HEK293T (cell line): ENCODE results near the gene CPTP.

Source experiments
- CTCF ChIA-PET: fragments of 350-600 bp; formaldehyde crosslinking; extraction: SDS; loops from one replicate; lab custom pipeline; 2021; ENCODE audit warnings: antibody characterized with exemption, inconsistent platforms; lab: Yijun Ruan, JAX
- POLR2A ChIA-PET: fragments of 350-600 bp; formaldehyde crosslinking; extraction: SDS; loops from one replicate; lab custom pipeline; 2020; ENCODE audit warnings: antibody characterized with exemption, inconsistent platforms; lab: Yijun Ruan, JAX
- DNase-seq: peaks from one replicate; pipeline ENCODE4 v3.0.0; 2012; ENCODE audit warnings: mixed read lengths; ENCODE audit errors: extremely low spot score
- ARNT ChIP-seq: fragments of 450-650 bp; IDR thresholded peaks from 2 replicates; pipeline ENCODE4 v1.6.1; 2017; ENCODE audit warnings: mild to moderate bottlenecking
- BHLHE40 ChIP-seq: fragments of 450-650 bp; IDR thresholded peaks from 2 replicates; pipeline ENCODE4 v1.6.1; 2016; ENCODE audit warnings: mild to moderate bottlenecking, moderate library complexity, borderline replicate concordance
- CTBP1 ChIP-seq: fragments of 450-650 bp; IDR thresholded peaks from 2 replicates; pipeline ENCODE4 v1.6.1; 2016; ENCODE audit warnings: borderline replicate concordance
- ELF4 ChIP-seq: fragments of 450-650 bp; IDR thresholded peaks from 2 replicates; pipeline ENCODE4 v1.6.1; 2017; ENCODE audit warnings: antibody characterized with exemption
- FOXA1 ChIP-seq: fragments of 450-650 bp; IDR thresholded peaks from 2 replicates; pipeline ENCODE4 v1.6.1; 2016; ENCODE audit warnings: mild to moderate bottlenecking
- FOXK2 ChIP-seq: fragments of 450-650 bp; IDR thresholded peaks from 2 replicates; pipeline ENCODE4 v1.6.1; 2016; ENCODE audit warnings: mild to moderate bottlenecking
- FOXM1 ChIP-seq: fragments of 450-650 bp; IDR thresholded peaks from 2 replicates; pipeline ENCODE4 v1.6.1; 2017; ENCODE audit warnings: mild to moderate bottlenecking, borderline replicate concordance
- HDGF ChIP-seq: fragments of 450-650 bp; IDR thresholded peaks from 2 replicates; pipeline ENCODE4 v1.6.1; 2017; ENCODE audit warnings: antibody characterized with exemption, borderline replicate concordance
- L3MBTL2 ChIP-seq: fragments of 450-650 bp; conservative IDR thresholded peaks from 2 replicates; pipeline ENCODE4 v1.6.1; 2016; ENCODE audit warnings: mild to moderate bottlenecking
- LEF1 ChIP-seq: fragments of 450-650 bp; IDR thresholded peaks from 2 replicates; pipeline ENCODE4 v1.6.1; 2017; ENCODE audit warnings: mild to moderate bottlenecking, borderline replicate concordance
- NFRKB ChIP-seq: fragments of 450-650 bp; IDR thresholded peaks from 2 replicates; pipeline ENCODE4 v1.6.1; 2016; ENCODE audit warnings: mild to moderate bottlenecking, moderate library complexity
- PKNOX1 ChIP-seq: fragments of 450-650 bp; IDR thresholded peaks from 2 replicates; pipeline ENCODE4 v1.6.1; 2016
- SP1 ChIP-seq: fragments of 450-650 bp; IDR thresholded peaks from 2 replicates; pipeline ENCODE4 v1.6.1; 2017
- SUZ12 ChIP-seq: fragments of 450-650 bp; IDR thresholded peaks from 2 replicates; pipeline ENCODE4 v1.6.1; 2016; ENCODE audit warnings: mild to moderate bottlenecking
- TARDBP ChIP-seq: fragments of 450-650 bp; IDR thresholded peaks from 2 replicates; pipeline ENCODE4 v1.6.1; 2016
- ZNF384 ChIP-seq: fragments of 450-650 bp; IDR thresholded peaks from 2 replicates; pipeline ENCODE4 v1.6.1; 2016

Gene CPTP

DNA sequence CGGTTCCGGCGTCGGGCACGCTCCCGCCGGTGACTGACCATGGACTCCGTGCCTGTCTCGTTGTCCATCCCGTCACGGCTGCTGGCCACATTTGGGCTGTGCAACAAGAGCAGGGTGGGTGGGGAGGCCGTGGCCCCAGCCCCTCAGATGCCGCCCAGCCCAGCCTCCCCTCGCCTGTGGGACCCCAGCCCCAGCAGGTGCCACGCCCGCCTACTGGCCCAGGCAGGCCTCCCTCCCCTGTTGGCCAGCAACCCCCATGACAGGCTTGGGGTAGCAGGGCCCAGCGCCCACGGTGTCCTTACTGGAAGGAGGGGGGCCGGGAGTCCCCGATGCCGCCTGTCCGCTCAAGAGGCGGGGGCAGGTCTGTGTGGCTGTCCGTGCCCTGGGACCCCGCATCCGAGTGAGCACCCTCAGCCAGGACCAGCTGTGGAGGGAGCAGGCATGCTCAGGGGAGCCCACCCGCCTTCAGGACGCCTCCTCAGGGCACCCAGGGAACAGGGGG is 17.5 kb downstream of the CPTP start:
- CTCF ChIA-PET: no interaction called here
- no peak for TF ChIP-seq NFRKB
- DNase-seq: no peak
- POLR2A ChIA-PET: no interaction called here

DNA sequence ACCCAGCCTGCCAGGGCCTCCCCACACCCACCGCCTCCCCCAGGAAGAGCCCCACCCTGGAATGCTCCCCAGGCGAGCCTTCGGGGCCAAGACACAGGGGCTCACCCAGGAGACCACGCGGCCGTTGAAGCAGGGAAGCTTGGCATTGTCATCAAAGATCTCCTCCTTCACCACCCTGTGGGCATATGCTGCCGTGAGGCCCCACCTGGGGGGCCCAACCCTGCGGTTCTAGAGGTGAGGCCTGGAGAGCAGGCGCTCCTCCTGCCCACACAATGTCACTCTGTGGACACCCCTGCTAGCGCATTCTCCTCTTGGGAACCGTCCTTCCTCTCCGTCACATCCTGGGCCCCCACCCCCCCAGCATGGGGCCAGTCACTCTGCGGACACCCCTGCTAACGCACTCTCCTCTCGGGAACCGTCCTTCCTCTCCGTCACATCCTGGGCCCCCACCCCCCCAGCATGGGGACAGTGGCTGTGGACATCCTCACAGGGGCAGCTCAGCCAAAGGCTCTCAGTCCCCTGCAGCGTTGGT is 18.0 kb downstream of the CPTP start:
- ChIA-PET CTCF (no interaction called here), POLR2A (interaction anchor here (0.6 kb wide), 1 partner anchor 47 kb away, joined by 4 read pairs; no protein-coding TSS in a partner anchor)
- DNase-seq: no peak
- TF ChIP-seq ELF4 (no peak), FOXK2 (no peak)

DNA sequence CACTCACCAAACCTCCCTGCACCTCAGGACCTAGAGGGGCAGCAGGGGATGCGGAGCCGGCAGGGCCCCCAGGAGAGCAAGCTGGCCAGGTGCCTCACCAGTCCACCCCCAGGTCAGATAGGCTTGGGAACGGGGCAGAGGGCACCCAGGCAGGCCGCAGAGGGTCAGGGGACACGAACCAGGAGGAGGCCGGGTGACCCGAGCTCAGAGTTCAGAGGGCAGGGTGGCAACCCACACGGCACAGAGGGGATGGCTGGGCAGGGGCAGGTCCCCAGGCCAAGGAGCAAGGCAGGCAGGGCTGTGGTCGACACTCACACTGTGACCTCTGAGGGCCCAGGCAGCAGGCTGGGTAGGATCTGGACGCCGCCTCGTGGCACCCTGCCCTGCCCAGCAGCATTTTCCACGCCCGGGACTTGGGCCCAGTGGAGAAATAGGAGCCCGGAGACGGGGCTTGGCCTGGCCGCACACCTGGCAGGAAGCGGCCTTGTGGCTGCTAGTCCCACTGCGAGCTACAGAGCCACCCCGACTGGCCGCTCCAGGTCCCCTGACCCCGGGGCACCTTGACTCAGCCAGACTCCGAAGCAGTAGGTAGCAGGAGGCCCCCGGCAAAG is 19.3 kb downstream of the CPTP start:
- TF ChIP-seq TARDBP (no peak), SP1 (no peak), L3MBTL2 (no peak), CTBP1 (no peak), SUZ12 (no peak), HDGF (no peak), ARNT (no peak), FOXM1 (no peak), ELF4 (no peak), NFRKB (no peak), PKNOX1 (no peak), LEF1 (no peak), BHLHE40 (no peak), ZNF384 (no peak), FOXA1 (no peak), FOXK2 (no peak)
- CTCF ChIA-PET: no interaction called here
- POLR2A ChIA-PET: no interaction called here
- DNase-seq: no peak

DNA sequence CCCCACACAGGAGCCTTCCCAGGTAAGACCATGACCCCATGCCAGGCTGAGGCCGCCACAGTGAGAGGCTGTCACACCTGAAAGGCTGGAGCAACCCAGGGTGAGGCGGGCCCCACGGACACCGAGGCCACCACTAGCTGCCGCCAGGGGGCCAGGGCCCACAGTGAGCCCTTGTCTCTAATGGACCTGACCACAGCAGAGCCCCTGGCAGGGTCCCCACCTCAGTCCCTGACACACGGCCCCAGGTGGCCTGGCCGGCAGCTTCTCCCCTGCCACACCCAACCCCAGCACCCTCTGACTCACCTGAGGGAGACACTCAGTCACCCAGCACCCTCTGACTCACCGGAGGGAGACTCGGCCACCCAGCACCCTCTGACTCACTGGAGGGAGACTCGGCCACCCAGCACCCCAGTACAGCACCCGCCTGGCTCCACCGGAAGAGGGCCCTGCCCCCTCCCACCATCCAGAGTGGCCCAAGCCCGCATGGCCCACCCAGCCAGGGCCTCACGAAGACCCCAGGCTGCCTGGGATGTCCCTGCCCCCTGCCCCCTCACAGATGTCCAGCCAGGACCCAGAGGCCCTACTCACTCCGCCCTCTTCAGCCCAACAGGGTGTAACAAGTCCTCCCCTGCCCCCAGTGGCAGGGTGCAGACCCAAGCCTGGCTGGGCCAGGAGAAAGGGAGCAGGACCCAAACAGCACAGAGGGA is 20.2 kb downstream of the CPTP start:
- POLR2A ChIA-PET: no interaction called here
- no peak for TF ChIP-seq SUZ12
- TF ChIP-seq FOXA1: no peak
- no peak for TF ChIP-seq LEF1
- TF ChIP-seq FOXK2: no peak
- no peak for TF ChIP-seq FOXM1
- TF ChIP-seq ZNF384: no peak
- TF ChIP-seq SP1: no peak
- no peak for TF ChIP-seq L3MBTL2
- TF ChIP-seq PKNOX1: no peak
- no peak for TF ChIP-seq ELF4
- TF ChIP-seq BHLHE40: no peak
- no peak for TF ChIP-seq TARDBP
- TF ChIP-seq HDGF: no peak
- no peak for TF ChIP-seq NFRKB
- no peak for TF ChIP-seq ARNT
- no peak for TF ChIP-seq CTBP1
- CTCF ChIA-PET: interaction anchor here (0.7 to 1.9 kb wide), 2 partner anchors 53 to 160 kb away, joined by 3 to 9 read pairs; no protein-coding TSS in a partner anchor
- DNase-seq: peak; percentile 57

GRCh38 chr1:1345384-1345783 is 20.8 kb downstream of the CPTP start:
- TF ChIP-seq FOXK2 (no peak), NFRKB (no peak), ELF4 (no peak), L3MBTL2 (no peak), SP1 (no peak), PKNOX1 (no peak), FOXM1 (no peak), SUZ12 (no peak), ZNF384 (no peak), FOXA1 (no peak), BHLHE40 (no peak)
- DNase-seq: no peak
- ChIA-PET CTCF (interaction anchor here (1.9 kb wide), 1 partner anchor 159 kb away, joined by 9 read pairs; no protein-coding TSS in a partner anchor), POLR2A (no interaction called here)

DNA sequence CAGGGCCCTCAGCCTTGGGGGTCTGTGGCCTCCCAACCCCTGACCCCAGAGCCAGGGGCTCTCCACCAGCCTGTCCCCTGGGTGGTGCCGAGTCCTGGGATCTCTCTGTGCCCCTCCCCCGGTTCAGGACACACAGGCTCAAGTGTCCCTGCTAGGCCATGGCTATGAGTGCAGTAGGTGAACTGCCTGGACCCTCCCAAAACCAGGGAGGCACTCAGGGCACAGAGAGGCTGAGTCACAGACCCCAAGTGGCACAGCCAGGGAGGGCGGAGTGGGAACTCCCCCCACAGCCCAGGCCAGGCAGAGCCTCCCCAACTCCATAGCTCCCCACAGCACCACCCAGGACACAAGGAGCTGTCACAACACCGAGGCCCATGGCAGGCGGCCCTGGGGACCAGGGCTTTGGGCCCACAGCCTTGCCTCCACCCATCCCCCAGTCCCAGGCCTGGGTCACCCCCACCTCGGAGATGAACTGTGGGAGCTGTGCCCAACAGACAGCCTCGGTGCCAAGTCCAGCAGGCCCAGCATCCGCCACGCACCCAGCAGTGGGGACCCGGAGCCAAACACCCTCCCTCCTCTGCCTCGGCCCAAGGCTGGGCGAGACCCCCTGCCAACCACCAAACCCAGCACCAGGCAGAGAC is 21.4 kb downstream of the CPTP start:
- POLR2A ChIA-PET: no interaction called here
- no peak for TF ChIP-seq ARNT
- TF ChIP-seq SUZ12: no peak
- TF ChIP-seq L3MBTL2: no peak
- no peak for TF ChIP-seq NFRKB
- TF ChIP-seq SP1: no peak
- no peak for TF ChIP-seq CTBP1
- no peak for TF ChIP-seq TARDBP
- TF ChIP-seq PKNOX1: no peak
- TF ChIP-seq LEF1: no peak
- TF ChIP-seq FOXA1: no peak
- TF ChIP-seq FOXM1: no peak
- TF ChIP-seq ELF4: no peak
- no peak for TF ChIP-seq ZNF384
- CTCF ChIA-PET: interaction anchor here (1.9 kb wide), 1 partner anchor 158 kb away, joined by 9 read pairs; no protein-coding TSS in a partner anchor
- DNase-seq: no peak
